Measurements from ENCODE around the gene ADGRG6. TPM values are rescaled to one million over a fixed set of nuclear protein-coding genes. Genes with fewer than 3 reads are reported as not detected.

ADGRG6 gene
- total and polyA plus RNA-seq, 3 donors from 2014 or later = 5.1 to 10.6 (median 7.2) TPM

DNA sequence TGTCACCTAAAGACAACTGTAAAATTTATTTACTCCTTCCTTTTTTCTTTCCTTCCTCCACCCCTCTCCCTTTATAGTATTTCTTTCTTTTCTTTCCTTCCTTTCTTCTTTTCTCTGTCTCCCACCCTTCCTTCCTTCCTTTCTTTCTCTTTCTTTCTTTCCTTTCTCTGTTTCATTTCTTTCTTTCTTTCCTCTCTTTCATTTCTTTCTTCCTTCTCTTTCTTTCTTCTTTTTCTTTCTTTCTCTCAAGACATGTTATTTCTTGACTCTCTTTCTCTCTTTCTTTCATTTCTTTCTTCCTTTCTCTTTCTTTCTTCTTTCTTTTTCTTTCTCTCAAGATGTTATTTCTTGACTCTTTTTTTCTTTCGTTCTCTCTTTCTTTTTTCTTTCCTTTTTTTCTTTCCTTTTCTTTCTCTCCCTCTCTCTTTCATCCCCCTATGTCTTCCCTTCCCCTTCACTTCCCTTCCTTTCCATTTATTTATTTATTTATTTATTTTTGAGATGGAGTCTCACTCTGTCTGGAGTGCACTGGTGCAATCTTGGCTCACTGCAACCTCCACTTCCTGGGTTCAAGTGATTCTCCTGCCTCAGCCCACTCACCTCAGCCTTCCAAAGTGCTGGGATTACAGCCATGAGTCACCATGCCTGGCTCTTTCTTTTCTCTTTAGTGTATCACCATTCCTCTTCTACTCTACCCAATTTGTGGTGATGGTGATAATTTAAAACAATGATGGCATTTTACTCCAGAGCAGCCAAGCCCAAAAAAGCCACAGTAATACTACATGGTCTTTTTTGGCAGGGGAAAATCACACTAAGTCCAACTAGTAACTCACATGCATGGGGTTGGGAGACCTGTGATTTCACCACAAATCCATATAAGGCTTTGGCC, 188.2 kb downstream of the ADGRG6 start:
- TF ChIP-seq POLR2A (IDR thresholded peaks at IDR 0.05) = no peak
- TF ChIP-seq, protein P1, sequence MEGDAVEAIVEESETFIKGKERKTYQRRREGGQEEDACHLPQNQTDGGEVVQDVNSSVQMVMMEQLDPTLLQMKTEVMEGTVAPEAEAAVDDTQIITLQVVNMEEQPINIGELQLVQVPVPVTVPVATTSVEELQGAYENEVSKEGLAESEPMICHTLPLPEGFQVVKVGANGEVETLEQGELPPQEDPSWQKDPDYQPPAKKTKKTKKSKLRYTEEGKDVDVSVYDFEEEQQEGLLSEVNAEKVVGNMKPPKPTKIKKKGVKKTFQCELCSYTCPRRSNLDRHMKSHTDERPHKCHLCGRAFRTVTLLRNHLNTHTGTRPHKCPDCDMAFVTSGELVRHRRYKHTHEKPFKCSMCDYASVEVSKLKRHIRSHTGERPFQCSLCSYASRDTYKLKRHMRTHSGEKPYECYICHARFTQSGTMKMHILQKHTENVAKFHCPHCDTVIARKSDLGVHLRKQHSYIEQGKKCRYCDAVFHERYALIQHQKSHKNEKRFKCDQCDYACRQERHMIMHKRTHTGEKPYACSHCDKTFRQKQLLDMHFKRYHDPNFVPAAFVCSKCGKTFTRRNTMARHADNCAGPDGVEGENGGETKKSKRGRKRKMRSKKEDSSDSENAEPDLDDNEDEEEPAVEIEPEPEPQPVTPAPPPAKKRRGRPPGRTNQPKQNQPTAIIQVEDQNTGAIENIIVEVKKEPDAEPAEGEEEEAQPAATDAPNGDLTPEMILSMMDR (IDR thresholded peaks at IDR 0.05) = no peak
- Histone ChIP-seq H3K9me3 (no peaks in the 10 kb centered on the region), H3K27ac (no peak overlapping the region), H3K36me3 (ENCODE audit: low read depth, missing control alignments) (no peaks in the 10 kb centered on the region), H3K4me1 (no peaks in the 10 kb centered on the region), H3K27me3 (no peaks in the 10 kb centered on the region), H3K4me3 (no peak overlapping the region)
- 90 to 100% methylated on average over 1 of the region's 1 CpG for WGBS, 2 donors
- no peak for DNase-seq
- intact Hi-C loops (cut with DNase I; ENCODE audit: low total_unique reads) = no loop called here

Other genes with a start within 250 kb of the ADGRG6 start
- not detected for gene GJE1, start 169.1 kb upstream of the ADGRG6 start, total RNA-seq
- not detected for gene GJE1, start 169.1 kb upstream of the ADGRG6 start, polyA plus RNA-seq (ENCODE audit: insufficient read depth, low read depth, low replicate concordance)
- 1 to 10 TPM; 1.6 to 2.2 TPM for gene NMBR, start 154.9 kb upstream of the ADGRG6 start, total RNA-seq
- gene NMBR, start 154.9 kb upstream of the ADGRG6 start, polyA plus RNA-seq (ENCODE audit: insufficient read depth, low read depth, low replicate concordance) = 3.5 TPM
- 10 to 100 TPM; 40.7 TPM for gene VTA1, start 154.7 kb upstream of the ADGRG6 start, total RNA-seq
- gene VTA1, start 154.7 kb upstream of the ADGRG6 start, polyA plus RNA-seq (ENCODE audit: insufficient read depth, low read depth, low replicate concordance) = 32.3 TPM